H9 (cell line): ENCODE measurements around the gene SLC2A10. TPM values are rescaled to one million over a fixed set of nuclear protein-coding genes. Genes with fewer than 3 reads are reported as not detected.

Source experiments
- DNase-seq: peaks from one replicate; pipeline ENCODE4 v3.0.0-alpha.2; 2017
- H2AFZ ChIP-seq: one replicate; pipeline ENCODE4 v1.6.1; 2013; ENCODE audit warnings: mild to moderate bottlenecking, low read length, control low read depth, moderate library complexity
- H2AK5ac ChIP-seq: 2 replicates; pipeline ENCODE4 v1.6.1; 2013; ENCODE audit warnings: low read length, control low read depth, mixed read lengths; ENCODE audit not compliant: insufficient read length
- H2BK120ac ChIP-seq: one replicate; pipeline ENCODE4 v1.6.1; 2013; ENCODE audit warnings: low read depth, mild to moderate bottlenecking, low read length, control low read depth, inconsistent platforms; ENCODE audit not compliant: poor library complexity, severe bottlenecking
- H2BK12ac ChIP-seq: 2 replicates; pipeline ENCODE4 v1.6.1; 2013; ENCODE audit warnings: low read length, control low read depth, mixed read lengths, low read depth; ENCODE audit not compliant: insufficient read length
- H2BK15ac ChIP-seq: 2 replicates; pipeline ENCODE4 v1.6.1; 2013; ENCODE audit warnings: low read depth, low read length, control low read depth
- H2BK20ac ChIP-seq: one replicate; pipeline ENCODE4 v1.6.1; 2013; ENCODE audit warnings: low read depth, mild to moderate bottlenecking, low read length, control low read depth, inconsistent platforms; ENCODE audit not compliant: poor library complexity, severe bottlenecking
- H2BK5ac ChIP-seq: 2 replicates; pipeline ENCODE4 v1.6.1; 2013; ENCODE audit warnings: low read length, control low read depth, mixed read lengths; ENCODE audit not compliant: insufficient read length
- H3K14ac ChIP-seq: 2 replicates; pipeline ENCODE4 v1.6.1; 2013; ENCODE audit warnings: low read length, control low read depth; ENCODE audit not compliant: insufficient read depth
- H3K18ac ChIP-seq: 2 replicates; pipeline ENCODE4 v1.6.1; 2013; ENCODE audit warnings: low read depth, mild to moderate bottlenecking, mixed read lengths, low read length, control low read depth; ENCODE audit not compliant: insufficient read length
- H3K23ac ChIP-seq: 2 replicates; pipeline ENCODE4 v1.6.1; 2013; ENCODE audit warnings: low read length, control low read depth, mixed read lengths, low read depth; ENCODE audit not compliant: insufficient read length
- H3K23me2 ChIP-seq: 2 replicates; pipeline ENCODE4 v1.6.1; 2013; ENCODE audit warnings: low read depth, mild to moderate bottlenecking, mixed read lengths, low read length, control low read depth; ENCODE audit not compliant: insufficient read length, poor library complexity, severe bottlenecking
- H3K27ac ChIP-seq: 2 replicates; pipeline ENCODE4 v1.5.1; 2013; ENCODE audit warnings: low read length, control low read depth, mixed read lengths, low read depth; ENCODE audit not compliant: insufficient read length
- H3K27me3 ChIP-seq: 2 replicates; pipeline ENCODE4 v1.6.1; 2013; ENCODE audit warnings: low read length, control low read depth, inconsistent platforms; ENCODE audit not compliant: insufficient read depth
- H3K4ac ChIP-seq: 2 replicates; pipeline ENCODE4 v1.6.1; 2013; ENCODE audit warnings: low read depth, mild to moderate bottlenecking, control low read depth, inconsistent platforms, low read length, moderate library complexity
- H3K4me1 ChIP-seq: 2 replicates; pipeline ENCODE4 v1.6.1; 2013; ENCODE audit warnings: low read length, control low read depth, inconsistent platforms; ENCODE audit not compliant: insufficient read depth
- H3K4me2 ChIP-seq: 2 replicates; pipeline ENCODE4 v1.6.1; 2013; ENCODE audit warnings: low read length, control low read depth, mixed read lengths; ENCODE audit not compliant: insufficient read length, insufficient read depth
- H3K56ac ChIP-seq: 2 replicates; pipeline ENCODE4 v1.6.1; 2013; ENCODE audit warnings: low read depth, mild to moderate bottlenecking, mixed read lengths, low read length, control low read depth; ENCODE audit not compliant: insufficient read length
- H3K79me1 ChIP-seq: 2 replicates; pipeline ENCODE4 v1.6.1; 2013; ENCODE audit warnings: low read depth, mild to moderate bottlenecking, moderate library complexity, low read length, control low read depth, inconsistent platforms; ENCODE audit not compliant: insufficient read depth, poor library complexity, severe bottlenecking
- H3K79me2 ChIP-seq: 2 replicates; pipeline ENCODE4 v1.6.1; 2013; ENCODE audit warnings: low read length, control low read depth, inconsistent platforms; ENCODE audit not compliant: insufficient read depth
- H3K9ac ChIP-seq: 2 replicates; pipeline ENCODE4 v1.6.1; 2013; ENCODE audit warnings: low read length, control low read depth, mixed read lengths; ENCODE audit not compliant: insufficient read length; ENCODE audit errors: extremely low read depth
- H3K9me3 ChIP-seq: one replicate; pipeline ENCODE4 v1.6.1; 2013; ENCODE audit warnings: low read depth, low read length, inconsistent platforms; ENCODE audit not compliant: control insufficient read depth
- H3T11ph ChIP-seq: one replicate; pipeline ENCODE4 v1.6.1; 2013; ENCODE audit warnings: mild to moderate bottlenecking, low read length, control low read depth, inconsistent platforms
- H4K20me1 ChIP-seq: one replicate; pipeline ENCODE4 v1.6.1; 2013; ENCODE audit not compliant: control insufficient read depth, insufficient read length, insufficient read depth
- H4K5ac ChIP-seq: 2 replicates; pipeline ENCODE4 v1.6.1; 2013; ENCODE audit warnings: low read depth, mild to moderate bottlenecking, mixed read lengths, low read length, control low read depth; ENCODE audit not compliant: insufficient read length
- H4K8ac ChIP-seq: replicated peaks from 2 replicates; pipeline ENCODE4 v1.6.1; 2013; ENCODE audit warnings: low read length, control low read depth, mixed read lengths, low read depth; ENCODE audit not compliant: insufficient read length
- H4K91ac ChIP-seq: 2 replicates; pipeline ENCODE4 v1.6.1; 2013; ENCODE audit warnings: low read depth, mild to moderate bottlenecking, moderate library complexity, mixed read lengths, low read length, control low read depth; ENCODE audit not compliant: insufficient read length
- H3K27ac Mint-ChIP-seq, 3 experiments: 2 replicates in 2 of 3; 3 replicates in 1 of 3; pipeline ENCODE4 v1.8.0; 2020 to 2021; ENCODE audit warnings: mixed read lengths in 3 of 3, mild to moderate bottlenecking in 1 of 3, moderate library complexity in 1 of 3
- H3K27me3 Mint-ChIP-seq: 2 replicates; pipeline ENCODE4 v1.8.0; 2021; ENCODE audit warnings: low read depth, mild to moderate bottlenecking, moderate library complexity, mixed read lengths
- H3K36me3 Mint-ChIP-seq, 3 experiments: 2 replicates in 2 of 3; 3 replicates in 1 of 3; pipeline ENCODE4 v1.8.0; 2020 to 2021; ENCODE audit warnings: low read depth in 3 of 3, mixed read lengths in 3 of 3; ENCODE audit not compliant: insufficient read depth in 1 of 3
- H3K4me1 Mint-ChIP-seq, 2 experiments: 2 replicates each; pipeline ENCODE4 v1.8.0; 2020; ENCODE audit warnings: mixed read lengths in 2 of 2
- H3K4me3 Mint-ChIP-seq, 2 experiments: 2 replicates in 1 of 2; 3 replicates in 1 of 2; pipeline ENCODE4 v1.8.0; 2020 to 2021; ENCODE audit warnings: mild to moderate bottlenecking in 2 of 2, mixed read lengths in 2 of 2, moderate library complexity in 1 of 2
- H3K9me3 Mint-ChIP-seq, 2 experiments: 2 replicates in 1 of 2; 3 replicates in 1 of 2; pipeline ENCODE4 v1.8.0; 2020; ENCODE audit warnings: mild to moderate bottlenecking in 2 of 2, mixed read lengths in 2 of 2, moderate library complexity in 1 of 2
- WGBS: extraction: QIAGEN DNeasy Blood & Tissue Kit; methylation state at CpG from one replicate; pipeline ENCODE4 v1.1.7; 2013; ENCODE audit warnings: missing lambda C conversion rate, low lambda C conversion rate, mixed read lengths; ENCODE audit not compliant: insufficient read length; ENCODE audit errors: extremely low coverage; 5-methylcytosine and 5-hydroxymethylcytosine counted together
- total RNA-seq: library from RNA; stranded (reverse); gene quantifications from 2 replicates; pipeline ENCODE4 v1.2.1, GENCODE V29; 2021
- TF ChIP-seq, protein P1 (sequence below): fragments of 200-600 bp; sonication (generic); conservative IDR thresholded peaks from 3 replicates; pipeline ENCODE4 v1.8.0; 2021; ENCODE audit warnings: antibody characterized with exemption, mild to moderate bottlenecking

Gene SLC2A10
- total RNA-seq, 1 experiment from 2014 or later = 8.2 TPM

DNA sequence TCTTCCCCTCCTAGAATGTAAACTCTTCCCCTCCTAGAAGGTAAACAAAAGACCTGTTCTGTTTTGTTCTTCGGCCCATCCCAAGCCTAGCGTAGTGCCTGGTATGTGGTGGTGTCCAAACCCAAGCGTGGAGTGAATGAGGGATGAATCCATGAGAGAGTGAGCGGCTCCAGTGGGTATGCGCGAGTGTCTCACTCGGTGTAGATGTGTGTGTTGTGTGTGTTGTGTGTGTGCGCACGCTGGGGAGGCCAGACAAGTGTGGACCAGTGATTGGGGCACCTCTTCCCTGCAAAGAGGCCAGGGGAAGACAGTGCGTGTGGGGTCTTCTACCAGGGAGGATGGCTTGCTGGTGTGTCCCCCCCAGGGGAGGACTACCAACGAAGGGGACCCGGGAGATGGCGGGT is 392 bp upstream of the SLC2A10 start:
- Histone ChIP-seq H3K18ac (peak overlapping the region; percentile 12), H3K27ac (no peak overlapping the region), H3K23ac (no peak overlapping the region), H3K4me1 (no peaks in the 10 kb centered on the region; the same call in 1 of the 2 replicates), H2BK120ac (no peak overlapping the region), H2BK15ac (no peak overlapping the region), H3K4ac (no peak overlapping the region), H2BK20ac (no peak overlapping the region), H4K20me1 (no peaks in the 10 kb centered on the region), H3K4me2 (no peak overlapping the region), H3T11ph (no peak overlapping the region), H3K14ac (peak overlapping the region; percentile 33), H3K56ac (no peak overlapping the region), H4K5ac (no peak overlapping the region), H4K91ac (no peak overlapping the region), H2AFZ (no peak overlapping the region), H4K8ac (no peak overlapping the region), H3K79me1 (no peaks in the 10 kb centered on the region), H3K9ac (no peak overlapping the region), H3K9me3 (peaks cover 6% of the 10 kb centered on the region), H2BK5ac (no peak overlapping the region), H3K27me3 (no peaks in the 10 kb centered on the region), H2BK12ac (no peak overlapping the region), H2AK5ac (no peak overlapping the region), H3K23me2 (peaks cover 5% of the 10 kb centered on the region), H3K79me2 (no peaks in the 10 kb centered on the region)
- Mint-ChIP-seq H3K27me3 (peaks cover 7% of the 10 kb centered on the region), H3K4me1 (peaks cover 32 to 42% of the 10 kb centered on the region in 2 experiments), H3K9me3 (peaks cover 13 to 22% of the 10 kb centered on the region in 2 experiments), H3K27ac (peak overlapping the region; percentile 6 to 63 (median 52); a peak in 6 of 7 replicates), H3K36me3 (peaks cover 3 to 21% (median 4%) of the 10 kb centered on the region in 3 experiments; a peak in 6 of 7 replicates), H3K4me3 (peak overlapping the region; percentile 68 to 76)
- TF ChIP-seq, protein P1, sequence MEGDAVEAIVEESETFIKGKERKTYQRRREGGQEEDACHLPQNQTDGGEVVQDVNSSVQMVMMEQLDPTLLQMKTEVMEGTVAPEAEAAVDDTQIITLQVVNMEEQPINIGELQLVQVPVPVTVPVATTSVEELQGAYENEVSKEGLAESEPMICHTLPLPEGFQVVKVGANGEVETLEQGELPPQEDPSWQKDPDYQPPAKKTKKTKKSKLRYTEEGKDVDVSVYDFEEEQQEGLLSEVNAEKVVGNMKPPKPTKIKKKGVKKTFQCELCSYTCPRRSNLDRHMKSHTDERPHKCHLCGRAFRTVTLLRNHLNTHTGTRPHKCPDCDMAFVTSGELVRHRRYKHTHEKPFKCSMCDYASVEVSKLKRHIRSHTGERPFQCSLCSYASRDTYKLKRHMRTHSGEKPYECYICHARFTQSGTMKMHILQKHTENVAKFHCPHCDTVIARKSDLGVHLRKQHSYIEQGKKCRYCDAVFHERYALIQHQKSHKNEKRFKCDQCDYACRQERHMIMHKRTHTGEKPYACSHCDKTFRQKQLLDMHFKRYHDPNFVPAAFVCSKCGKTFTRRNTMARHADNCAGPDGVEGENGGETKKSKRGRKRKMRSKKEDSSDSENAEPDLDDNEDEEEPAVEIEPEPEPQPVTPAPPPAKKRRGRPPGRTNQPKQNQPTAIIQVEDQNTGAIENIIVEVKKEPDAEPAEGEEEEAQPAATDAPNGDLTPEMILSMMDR = no peak
- no peak for DNase-seq
- WGBS = no CpG with 5 or more reads among the region's 13 CpGs
